Thyroid gland (tissue), 4 donors: ENCODE data around the gene HDAC9.

Experiments used
- CTCF ChIP-seq, 6 experiments: fragments of 200-600 bp in 3 of 6; fragments of 450-650 bp in 3 of 6; sonication (generic) in 3 of 6; IDR thresholded peaks; one replicate each; pipeline ENCODE4 v1.5.1; 2016 to 2019; ENCODE audit warnings: antibody characterized with exemption in 6 of 6, mild to moderate bottlenecking in 2 of 6, inconsistent platforms in 1 of 6, moderate library complexity in 1 of 6
- POLR2A ChIP-seq, 2 donors: fragments of 450-650 bp; IDR thresholded peaks; one replicate each; pipeline ENCODE4 v1.6.1; 2017; ENCODE audit warnings: antibody characterized with exemption in 2 of 2, mild to moderate bottlenecking in 2 of 2, moderate library complexity in 1 of 2

- no peak for TF ChIP-seq POLR2A (IDR thresholded peaks at IDR 0.05)
- no peak for TF ChIP-seq CTCF (IDR thresholded peaks at IDR 0.05)
Measured at GRCh38 chr7:18509481-18509880, 13.9 kb downstream of the HDAC9 start.
